ENCODE data around the gene LY6G5C. TPM values are rescaled to one million over a fixed set of nuclear protein-coding genes. Genes with fewer than 3 reads are reported as not detected.

Gene LY6G5C
- total and polyA plus RNA-seq, 9 of the 15 experiments (the other 6 are each of a cell fraction or from before 2014, with no cell fraction given) = 0.10 to 0.67 (median 0.46) TPM; not detected in 4

DNA sequence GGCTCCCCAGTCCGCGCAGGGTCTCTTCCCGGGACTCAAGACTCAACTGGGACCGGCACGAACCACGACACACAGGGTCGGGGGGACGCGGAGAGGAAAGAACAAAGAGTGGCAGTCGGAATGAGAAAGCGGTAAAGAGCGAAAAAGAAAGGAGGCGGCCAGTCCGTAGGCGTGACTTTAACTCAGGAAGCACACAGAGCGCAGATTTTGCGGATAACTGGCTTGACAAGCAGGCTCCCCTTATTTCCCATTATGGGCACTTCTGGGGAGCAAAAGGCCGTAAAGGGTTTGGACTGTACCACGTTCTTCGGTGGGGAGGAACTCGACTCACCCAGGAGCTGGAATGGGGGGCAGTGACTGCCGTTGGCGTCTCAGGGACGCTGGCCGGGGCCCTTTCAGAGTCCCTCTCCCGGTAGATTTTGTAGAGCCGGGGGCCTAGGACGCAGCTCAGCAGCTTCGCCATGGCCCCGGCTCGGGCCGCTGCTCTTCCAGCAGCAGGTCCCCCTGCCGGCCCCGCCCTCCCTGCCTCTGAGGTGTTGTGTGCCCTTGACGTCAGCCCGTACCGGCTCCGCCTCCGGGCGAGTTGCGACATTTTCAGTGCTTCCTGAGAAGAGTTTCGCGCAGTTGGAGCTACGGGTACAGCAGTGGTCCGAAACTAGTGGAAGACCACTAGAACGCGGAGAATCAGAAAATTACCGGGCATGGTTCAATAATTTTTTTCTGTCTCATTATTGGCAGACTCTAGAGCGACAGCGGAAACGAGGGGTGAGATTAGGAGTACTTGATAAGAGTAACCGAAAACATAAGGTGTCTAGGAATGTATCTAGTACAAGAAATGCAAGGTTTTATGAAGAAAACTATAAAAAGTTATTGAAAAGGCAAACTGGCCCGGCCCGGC lies 22.2 kb upstream of the LY6G5C start, which contains the start of gene ABHD16A (continued):
- TF ChIP-seq HDAC2 (IDR thresholded peaks at IDR 0.05) = peak; percentile 58
- TF ChIP-seq SAP30 (IDR thresholded peaks at IDR 0.05; ENCODE audit: borderline replicate concordance, insufficient read depth, low read depth, low read length, poor library complexity, severe bottlenecking) = peak; percentile 80
- TF ChIP-seq FOSL1 (tag; conservative IDR thresholded peaks at IDR 0.05) = peak; percentile 62; the same call in 1 of the 2 replicates
- TF ChIP-seq PHF8 (IDR thresholded peaks at IDR 0.05; ENCODE audit: borderline replicate concordance, low read length) = peak; percentile 98
- TF ChIP-seq, protein P1, sequence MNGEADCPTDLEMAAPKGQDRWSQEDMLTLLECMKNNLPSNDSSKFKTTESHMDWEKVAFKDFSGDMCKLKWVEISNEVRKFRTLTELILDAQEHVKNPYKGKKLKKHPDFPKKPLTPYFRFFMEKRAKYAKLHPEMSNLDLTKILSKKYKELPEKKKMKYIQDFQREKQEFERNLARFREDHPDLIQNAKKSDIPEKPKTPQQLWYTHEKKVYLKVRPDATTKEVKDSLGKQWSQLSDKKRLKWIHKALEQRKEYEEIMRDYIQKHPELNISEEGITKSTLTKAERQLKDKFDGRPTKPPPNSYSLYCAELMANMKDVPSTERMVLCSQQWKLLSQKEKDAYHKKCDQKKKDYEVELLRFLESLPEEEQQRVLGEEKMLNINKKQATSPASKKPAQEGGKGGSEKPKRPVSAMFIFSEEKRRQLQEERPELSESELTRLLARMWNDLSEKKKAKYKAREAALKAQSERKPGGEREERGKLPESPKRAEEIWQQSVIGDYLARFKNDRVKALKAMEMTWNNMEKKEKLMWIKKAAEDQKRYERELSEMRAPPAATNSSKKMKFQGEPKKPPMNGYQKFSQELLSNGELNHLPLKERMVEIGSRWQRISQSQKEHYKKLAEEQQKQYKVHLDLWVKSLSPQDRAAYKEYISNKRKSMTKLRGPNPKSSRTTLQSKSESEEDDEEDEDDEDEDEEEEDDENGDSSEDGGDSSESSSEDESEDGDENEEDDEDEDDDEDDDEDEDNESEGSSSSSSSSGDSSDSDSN (IDR thresholded peaks at IDR 0.05; ENCODE audit: borderline replicate concordance in 1 of 2, low read depth in 2 of 2, low read length in 2 of 2) = peak; percentile 88 to 89; a peak in 3 of 4 replicates
- TF ChIP-seq ZBTB7A (IDR thresholded peaks at IDR 0.05; ENCODE audit: borderline replicate concordance, control insufficient read depth, low read depth, low read length) = peak; percentile 63; the same call in 1 of the 2 replicates
- TF ChIP-seq, protein P2, sequence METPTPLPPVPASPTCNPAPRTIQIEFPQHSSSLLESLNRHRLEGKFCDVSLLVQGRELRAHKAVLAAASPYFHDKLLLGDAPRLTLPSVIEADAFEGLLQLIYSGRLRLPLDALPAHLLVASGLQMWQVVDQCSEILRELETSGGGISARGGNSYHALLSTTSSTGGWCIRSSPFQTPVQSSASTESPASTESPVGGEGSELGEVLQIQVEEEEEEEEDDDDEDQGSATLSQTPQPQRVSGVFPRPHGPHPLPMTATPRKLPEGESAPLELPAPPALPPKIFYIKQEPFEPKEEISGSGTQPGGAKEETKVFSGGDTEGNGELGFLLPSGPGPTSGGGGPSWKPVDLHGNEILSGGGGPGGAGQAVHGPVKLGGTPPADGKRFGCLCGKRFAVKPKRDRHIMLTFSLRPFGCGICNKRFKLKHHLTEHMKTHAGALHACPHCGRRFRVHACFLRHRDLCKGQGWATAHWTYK (CRISPR knock-in tag; IDR thresholded peaks at IDR 0.05) = peak; percentile 85
- TF ChIP-seq POU5F1 (IDR thresholded peaks at IDR 0.05; ENCODE audit: borderline replicate concordance, low read depth, low read length, partially characterized antibody) = peak; percentile 99
- no peak; the same call in 1 of the 2 replicates for TF ChIP-seq ZNF436 (CRISPR knock-in tag; IDR thresholded peaks at IDR 0.05)
- no peak for TF ChIP-seq YBX1 (IDR thresholded peaks at IDR 0.05)
- TF ChIP-seq RBM34 (IDR thresholded peaks at IDR 0.05; ENCODE audit: borderline replicate concordance, insufficient read depth, low read length) = no peak
- no peak for TF ChIP-seq RBM25 (IDR thresholded peaks at IDR 0.05; ENCODE audit: low read depth, low read length, severe bottlenecking)
- no peak for TF ChIP-seq ZNF695 (CRISPR knock-in tag; IDR thresholded peaks at IDR 0.05)
- TF ChIP-seq, protein P3, sequence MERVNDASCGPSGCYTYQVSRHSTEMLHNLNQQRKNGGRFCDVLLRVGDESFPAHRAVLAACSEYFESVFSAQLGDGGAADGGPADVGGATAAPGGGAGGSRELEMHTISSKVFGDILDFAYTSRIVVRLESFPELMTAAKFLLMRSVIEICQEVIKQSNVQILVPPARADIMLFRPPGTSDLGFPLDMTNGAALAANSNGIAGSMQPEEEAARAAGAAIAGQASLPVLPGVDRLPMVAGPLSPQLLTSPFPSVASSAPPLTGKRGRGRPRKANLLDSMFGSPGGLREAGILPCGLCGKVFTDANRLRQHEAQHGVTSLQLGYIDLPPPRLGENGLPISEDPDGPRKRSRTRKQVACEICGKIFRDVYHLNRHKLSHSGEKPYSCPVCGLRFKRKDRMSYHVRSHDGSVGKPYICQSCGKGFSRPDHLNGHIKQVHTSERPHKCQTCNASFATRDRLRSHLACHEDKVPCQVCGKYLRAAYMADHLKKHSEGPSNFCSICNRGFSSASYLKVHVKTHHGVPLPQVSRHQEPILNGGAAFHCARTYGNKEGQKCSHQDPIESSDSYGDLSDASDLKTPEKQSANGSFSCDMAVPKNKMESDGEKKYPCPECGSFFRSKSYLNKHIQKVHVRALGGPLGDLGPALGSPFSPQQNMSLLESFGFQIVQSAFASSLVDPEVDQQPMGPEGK (CRISPR knock-in tag; IDR thresholded peaks at IDR 0.05; ENCODE audit: borderline replicate concordance) = no peak
- TF ChIP-seq TCFL5 (CRISPR knock-in tag; conservative IDR thresholded peaks at IDR 0.05) = no peak; the same call in 1 of the 2 replicates
- peak; percentile 74 for TF ChIP-seq ERF (CRISPR knock-in tag; IDR thresholded peaks at IDR 0.05)
- TF ChIP-seq ILK (tag; IDR thresholded peaks at IDR 0.05; ENCODE audit: borderline replicate concordance, low read depth) = no peak
- TF ChIP-seq SPI1 (IDR thresholded peaks at IDR 0.05; ENCODE audit: borderline replicate concordance, low read depth, low read length) = no peak
- no peak for TF ChIP-seq HIVEP1 (CRISPR knock-in tag; IDR thresholded peaks at IDR 0.05)
- no peak; the same call in 1 of the 2 replicates for TF ChIP-seq ZNF717 (CRISPR knock-in tag; IDR thresholded peaks at IDR 0.05)
